GM19023 (cell line): ENCODE measurements around the gene PSMB2.

Experiments used
- ATAC-seq: cut with Tn5 transposase; IDR thresholded peaks from one replicate; pipeline ENCODE4 v1.9.1; 2021; ENCODE audit warnings: mild to moderate bottlenecking, moderate library complexity; ENCODE audit not compliant: unreplicated experiment

PSMB2 gene

DNA sequence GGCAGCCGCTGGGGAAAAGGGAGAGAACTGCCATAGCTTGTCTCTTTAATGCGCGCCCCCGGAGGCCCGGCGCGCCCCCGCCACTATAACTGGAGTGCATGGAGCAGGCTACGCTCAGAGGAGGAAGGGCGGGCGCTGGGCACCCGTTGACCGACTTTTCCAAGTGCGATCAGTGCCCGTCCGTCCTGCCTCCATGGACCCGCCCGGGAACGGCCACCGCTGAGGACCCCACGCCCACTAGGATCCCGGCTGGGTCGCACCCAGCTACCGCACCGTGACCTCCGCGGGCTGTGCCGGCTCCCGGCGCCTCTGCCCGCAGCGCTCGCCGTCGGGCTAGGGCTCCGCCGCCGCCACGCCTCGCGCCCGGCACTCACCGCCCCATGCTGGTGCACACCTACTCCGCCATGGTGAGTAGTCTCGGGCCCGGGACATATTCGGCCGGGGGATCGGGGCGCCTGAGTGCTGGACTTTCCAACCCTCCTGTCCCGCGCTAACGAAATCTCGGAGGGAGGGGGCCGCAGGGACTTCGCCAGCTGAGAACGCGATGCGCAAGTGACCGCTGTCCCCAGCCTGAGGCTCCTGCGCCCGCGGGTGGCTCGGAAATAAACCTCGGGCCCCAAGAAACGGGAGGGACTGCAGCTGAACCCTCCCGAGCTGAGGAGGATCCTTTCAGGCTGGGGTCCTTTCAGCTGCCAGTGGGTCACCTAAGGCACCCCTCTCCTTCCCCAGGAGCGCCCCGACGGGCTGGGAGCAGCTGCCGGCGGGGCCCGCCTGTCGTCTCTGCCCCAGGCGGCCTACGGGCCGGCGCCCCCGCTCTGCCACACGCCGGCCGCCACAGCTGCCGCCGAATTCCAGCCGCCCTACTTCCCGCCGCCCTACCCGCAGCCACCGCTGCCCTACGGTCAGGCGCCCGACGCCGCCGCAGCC lies 67.9 kb downstream of the PSMB2 start, which contains the start of gene TFAP2E:
Gene TFAP2E, plus strand, starts transcription at position 117 of the 927 bp plus-strand sequence. Its CDS starts 264 bp downstream, at position 381.
- no peak for ATAC-seq

DNA sequence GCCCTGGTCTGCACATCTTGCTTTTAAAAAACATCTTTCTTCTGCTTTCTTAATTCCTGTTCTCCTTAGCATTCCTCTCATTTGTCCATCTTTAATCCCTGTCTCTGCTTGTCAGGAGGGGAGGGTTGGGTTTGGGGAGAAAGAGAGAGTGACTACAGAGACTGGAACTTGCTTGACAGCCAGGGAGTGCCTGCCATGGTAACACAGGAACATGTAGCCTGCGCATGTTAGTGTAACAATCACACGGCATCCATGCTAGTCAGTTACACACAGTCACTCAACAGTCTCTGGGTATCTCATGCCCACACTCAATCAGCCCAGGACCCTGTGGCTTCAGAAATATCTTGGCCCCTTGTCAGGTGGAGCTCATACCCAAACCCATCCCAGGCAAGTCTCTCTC lies 69.0 kb downstream of the PSMB2 start:
- ATAC-seq: no peak

DNA sequence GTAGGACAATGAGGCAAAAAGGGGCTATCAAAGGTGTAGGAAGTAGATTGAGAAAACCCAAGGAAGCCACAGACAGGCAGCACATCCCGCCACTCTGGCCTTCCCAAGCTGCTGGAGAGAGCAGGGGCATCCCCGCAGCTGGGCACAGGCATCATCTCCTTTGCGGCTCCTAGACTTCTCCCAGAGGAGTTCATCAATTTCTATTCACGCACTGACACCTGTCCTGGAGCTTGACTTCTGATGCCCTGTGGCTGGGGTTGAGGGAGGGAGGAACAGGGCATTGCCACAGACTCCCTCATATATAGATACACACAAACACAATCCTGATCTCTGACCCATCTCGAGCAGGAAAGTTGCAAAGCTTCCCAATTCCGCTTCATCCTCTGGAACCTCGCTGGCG lies 70.1 kb downstream of the PSMB2 start:
- no peak for ATAC-seq

DNA sequence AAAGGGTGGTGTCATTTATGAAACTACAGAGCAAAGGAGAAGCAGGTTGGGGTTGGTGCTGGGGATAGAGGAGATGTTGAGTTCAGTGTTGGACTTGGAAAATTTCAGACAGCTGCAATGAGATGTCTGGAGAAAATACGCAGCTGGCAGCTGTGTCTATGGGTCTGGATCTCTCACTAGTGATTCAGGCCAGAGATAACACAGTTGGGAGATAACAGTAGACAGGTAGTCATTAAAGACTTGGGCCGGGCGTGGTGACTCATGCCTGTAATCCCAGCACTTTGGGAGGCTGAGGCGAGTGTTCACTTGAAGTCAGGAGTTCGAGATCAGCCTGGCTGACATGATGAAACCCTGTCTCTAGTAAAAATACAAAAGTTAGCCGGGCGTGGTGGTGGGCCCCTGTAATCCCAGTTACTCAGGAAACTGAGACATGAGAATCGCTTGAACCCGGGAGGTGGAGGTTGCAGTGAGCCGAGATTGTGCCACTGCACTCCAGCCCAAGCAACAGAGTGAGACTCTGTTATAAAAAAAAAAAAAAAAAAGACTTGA lies 70.7 kb downstream of the PSMB2 start:
- ATAC-seq: no peak

DNA sequence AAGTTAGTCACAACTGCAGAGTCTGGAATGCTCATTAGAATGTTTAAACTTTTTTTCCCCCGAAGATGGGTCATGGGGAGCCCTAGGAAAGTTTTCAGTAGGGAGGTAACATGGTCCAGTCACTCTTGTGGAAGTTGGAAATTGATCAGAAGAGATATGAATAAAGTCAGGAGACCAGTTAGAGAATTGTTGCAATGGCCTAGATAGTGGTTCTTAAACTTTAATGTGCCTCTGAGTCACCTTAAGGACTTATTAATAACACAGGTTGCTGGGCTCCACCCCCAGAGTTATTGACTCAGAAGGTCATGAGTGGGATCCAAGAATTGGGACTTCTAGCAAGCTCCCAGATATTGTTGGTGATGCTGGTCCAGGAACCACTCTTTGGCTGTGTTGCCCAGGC lies 71.4 kb downstream of the PSMB2 start:
- no peak for ATAC-seq

DNA sequence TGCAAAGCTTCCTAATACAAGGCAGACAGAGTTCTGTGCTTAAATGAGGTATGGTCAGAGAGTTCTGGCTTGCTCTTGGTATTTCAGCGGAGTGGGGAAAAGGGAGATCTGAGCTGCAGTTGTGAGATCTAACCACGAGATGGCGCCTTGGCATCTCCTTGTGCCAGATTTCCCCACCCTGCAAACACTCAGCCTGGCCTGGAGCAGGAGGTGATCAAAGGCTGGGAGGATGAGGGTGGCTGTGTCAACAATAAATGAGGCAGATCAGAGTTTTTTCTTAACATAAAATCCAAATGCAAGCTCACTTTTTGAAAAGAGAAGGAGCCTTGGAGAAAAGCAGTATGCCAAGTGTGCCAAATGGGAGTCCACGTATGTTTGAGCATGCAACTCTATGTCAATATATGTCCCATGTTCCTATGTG lies 72.3 kb downstream of the PSMB2 start:
- no peak for ATAC-seq

DNA sequence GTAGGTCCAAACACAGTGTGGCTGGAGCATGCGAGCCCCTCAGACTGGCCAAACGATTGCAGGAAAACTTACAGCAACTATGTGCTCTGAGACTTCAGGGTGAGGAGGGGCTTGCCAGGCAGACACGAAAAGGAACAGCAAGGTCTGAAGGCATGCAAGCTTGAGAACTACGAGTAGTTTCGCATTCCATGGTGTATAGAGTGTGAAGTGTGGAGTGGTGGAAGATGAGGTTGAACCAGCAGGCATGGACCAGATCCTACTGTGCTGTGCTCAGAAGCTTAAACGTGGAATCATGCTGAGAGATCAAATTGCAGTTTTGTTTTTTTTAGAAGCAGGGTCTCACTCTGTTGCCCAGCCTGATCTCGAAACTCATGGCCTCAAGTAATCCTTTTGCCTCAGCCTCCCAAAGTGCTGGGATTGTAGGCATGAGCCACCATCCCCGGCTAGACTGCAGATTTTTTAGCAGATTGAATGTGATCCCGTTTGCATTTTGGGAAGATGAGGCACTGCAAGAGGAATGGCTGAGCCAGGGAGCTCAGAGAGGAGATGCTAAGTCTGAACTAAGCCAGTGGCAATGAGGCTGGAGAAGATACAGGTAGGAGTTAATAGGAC lies 73.3 kb downstream of the PSMB2 start:
- ATAC-seq: no peak

DNA sequence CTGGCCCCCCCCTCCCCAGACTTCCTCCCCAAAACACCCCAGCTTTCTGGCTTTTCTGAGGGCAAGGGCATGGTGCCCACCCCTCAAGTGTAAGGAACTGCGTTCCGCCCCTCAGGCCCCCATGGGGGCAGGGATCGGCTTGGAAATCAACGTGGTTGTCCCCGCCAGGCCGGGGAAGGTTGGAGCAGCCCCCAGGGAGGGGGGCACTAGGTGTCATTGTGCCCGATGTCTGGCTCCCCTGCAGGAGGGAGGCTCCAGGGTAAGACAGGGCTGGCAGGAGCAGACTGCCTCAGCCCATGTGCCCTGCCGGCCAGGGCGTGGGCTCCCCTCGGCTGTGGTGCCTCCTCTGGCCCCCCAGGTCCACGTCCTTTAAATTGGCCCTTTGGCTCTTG lies 75.6 kb downstream of the PSMB2 start:
- ATAC-seq: no peak

DNA sequence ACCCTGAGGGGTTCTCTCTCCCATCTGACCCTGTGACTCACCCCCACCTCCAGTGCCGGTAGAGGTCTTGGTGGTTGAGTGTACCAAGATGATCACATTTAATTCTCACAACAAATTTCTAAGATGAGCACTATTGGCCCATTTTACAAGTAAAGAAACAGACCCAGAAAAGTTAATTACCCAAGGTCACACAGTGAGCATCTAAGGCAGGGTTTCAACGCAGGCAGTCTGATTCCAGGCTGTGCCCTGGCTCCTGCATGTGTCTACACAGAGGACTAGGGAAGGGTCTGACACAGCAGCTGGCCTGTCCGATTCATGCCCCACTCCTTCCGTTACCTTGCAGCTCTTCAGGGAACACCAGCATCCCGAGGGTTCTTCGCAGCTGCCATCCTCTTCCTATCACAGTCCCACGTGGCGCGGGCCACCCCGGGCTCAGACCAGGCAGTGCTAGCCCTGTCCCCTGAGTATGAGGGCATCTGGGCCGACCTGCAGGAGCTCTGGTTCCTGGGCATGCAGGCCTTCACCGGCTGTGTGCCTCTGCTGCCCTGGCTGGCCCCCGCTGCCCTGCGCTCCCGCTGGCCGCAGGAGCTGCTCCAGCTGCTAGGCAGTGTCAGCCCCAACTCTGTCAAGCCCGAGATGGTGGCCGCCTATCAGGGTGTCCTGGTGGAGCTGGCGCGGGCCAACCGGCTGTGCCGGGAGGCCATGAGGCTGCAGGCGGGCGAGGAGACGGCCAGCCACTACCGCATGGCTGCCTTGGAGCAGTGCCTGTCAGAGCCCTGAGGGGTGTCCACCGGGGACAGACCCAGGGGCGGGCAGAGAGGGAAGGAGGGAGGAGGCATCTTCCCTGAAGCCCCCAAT lies 76.2 kb downstream of the PSMB2 start:
- ATAC-seq: no peak

DNA sequence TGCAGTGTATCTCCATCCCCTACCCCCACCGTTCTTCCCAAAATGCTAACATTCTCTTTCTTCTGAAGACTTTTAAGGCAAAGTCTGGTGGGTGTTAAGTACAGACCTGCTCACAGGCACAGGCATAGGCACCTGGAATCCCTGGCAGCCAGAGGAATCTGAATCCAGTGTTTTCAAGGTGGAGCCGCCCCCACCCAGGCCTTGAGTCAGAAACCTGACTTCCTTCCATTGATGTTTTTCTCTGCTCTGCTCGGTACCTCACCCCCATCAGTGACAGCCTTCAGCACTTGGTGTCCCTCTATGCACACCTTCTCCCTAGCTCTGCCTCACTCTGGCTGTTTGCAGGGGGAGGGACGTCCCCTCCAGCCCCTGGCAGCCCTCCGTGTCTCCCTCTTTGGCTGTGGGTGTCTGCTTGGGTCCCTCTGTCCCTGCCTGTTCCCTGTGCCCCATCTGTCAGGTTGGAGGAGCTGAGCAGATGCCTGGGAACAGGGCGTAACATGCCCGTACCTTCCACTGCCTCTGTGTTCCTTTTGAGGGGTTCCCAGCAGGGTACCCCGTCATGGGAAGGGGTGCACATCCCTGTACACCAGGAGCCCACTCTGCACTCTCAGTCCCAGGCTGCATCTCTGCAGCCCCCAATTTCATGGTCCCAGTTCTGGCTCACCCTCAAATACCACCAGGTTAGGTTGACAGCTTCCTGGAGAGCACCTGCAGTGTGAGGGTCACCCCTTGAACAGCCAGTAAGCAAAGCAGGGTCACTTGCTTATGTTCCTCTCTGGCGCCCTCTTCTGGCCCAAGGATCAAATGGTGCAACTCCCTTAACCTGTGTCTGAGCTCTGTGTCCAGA lies 77.1 kb downstream of the PSMB2 start:
- ATAC-seq: no peak

DNA sequence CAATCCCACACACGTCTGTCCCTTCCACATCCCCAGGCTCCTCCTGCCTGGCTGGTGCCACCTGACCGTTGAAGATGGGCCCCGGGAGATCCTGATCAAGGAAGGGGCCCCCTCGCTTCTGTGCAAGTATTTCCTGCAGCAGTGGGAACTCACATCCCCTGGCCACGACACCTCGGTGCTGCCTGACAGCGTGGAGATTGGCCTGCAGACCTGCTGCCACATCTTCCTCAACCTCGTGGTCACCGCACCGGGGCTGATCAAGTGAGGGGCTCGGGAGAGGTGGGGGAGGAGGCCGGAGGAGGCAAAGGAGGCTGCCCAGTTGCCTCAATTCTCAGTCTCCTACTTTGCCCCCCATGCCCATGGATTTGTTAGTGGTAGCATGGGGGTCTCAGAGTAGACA lies 78.2 kb downstream of the PSMB2 start:
- ATAC-seq: no peak

DNA sequence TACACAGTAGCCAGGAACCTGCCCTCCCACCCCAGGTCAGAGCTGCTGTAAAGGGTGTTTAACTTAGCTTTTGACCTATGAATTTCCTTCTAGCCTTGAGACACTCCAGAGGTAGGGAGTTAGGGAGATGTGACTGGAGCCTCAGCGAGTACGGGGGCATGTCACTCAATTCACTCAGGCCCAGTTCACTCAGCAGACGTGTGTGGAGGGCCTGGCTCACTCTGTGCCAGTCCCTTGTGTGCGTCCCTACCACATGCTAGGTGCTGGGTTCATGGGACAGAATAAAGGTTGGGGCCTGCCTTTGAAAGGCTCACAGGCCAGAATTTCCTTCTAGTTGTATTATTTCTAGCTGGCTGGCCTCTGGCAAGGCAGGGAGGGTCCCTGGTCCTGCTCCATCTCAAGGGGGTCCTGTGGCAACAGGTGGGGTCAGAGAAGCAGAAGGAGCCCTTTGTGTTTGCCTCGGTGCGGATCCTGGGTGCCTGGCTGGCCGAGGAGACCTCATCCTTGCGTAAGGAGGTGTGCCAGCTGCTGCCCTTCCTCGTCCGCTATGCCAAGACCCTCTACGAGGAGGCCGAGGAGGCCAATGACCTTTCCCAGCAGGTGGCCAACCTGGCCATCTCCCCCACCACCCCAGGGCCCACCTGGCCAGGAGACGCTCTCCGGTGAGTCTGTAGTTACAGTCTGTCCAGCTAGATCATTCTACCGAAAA lies 79.2 kb downstream of the PSMB2 start:
- ATAC-seq: no peak

DNA sequence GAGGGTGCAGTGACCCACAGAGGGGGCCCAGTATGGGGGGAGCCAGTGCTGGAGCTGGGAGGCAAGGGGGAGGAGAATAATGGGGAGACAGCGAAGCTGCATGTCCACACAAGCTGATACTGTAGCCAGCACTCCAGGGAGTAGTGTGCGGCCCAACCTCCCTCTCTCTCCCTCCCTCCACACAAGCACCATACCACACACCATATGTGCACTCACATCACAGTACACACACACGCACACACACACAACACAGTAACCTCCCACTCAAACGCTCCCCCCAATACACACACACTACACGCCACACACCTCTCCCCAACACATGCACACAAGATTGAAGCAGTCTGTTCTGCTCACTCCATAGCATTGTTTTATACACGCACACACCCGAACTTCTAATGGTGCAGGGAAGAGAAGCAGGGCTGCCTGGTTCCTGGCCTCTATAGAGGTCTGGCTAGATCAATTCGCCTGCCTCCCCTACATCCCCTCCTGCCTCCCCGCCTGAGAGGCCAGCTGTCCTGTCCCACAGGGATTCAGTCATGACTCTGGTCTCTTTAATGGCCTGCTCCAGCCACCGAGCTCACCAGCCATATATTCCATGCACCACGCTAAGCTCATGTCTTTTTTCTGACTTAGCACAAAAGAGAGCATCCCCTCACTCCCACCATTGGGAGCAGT lies 79.9 kb downstream of the PSMB2 start:
- ATAC-seq: no peak

DNA sequence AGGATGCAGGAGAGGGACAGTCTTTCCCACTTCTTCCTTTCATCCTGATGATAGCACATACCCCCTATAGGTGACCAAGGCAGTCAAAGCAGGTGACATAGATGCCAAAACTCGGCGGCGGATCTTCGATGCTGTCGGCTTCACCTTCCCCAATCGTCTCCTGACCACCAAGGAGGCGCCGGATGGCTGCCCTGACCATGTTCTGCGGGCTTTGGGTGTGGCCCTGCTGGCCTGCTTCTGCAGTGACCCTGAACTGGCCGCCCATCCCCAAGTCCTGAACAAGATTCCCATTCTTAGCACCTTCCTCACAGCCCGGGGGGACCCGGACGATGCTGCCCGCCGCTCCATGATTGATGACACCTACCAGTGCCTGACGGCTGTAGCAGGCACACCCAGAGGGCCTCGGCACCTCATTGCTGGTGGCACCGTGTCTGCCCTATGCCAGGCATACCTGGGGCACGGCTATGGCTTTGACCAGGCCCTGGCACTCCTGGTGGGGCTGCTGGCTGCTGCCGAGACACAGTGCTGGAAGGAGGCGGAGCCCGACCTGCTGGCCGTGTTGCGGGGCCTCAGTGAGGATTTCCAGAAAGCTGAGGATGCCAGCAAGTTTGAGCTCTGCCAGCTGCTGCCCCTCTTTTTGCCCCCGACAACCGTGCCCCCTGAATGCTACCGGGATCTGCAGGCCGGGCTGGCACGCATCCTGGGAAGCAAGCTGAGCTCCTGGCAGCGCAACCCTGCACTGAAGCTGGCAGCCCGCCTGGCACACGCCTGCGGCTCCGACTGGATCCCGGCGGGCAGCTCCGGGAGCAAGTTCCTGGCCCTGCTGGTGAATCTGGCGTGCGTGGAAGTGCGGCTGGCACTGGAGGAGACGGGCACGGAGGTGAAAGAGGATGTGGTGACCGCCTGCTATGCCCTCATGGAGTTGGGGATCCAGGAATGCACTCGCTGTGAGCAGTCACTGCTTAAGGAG lies 80.8 kb downstream of the PSMB2 start:
- no peak for ATAC-seq

DNA sequence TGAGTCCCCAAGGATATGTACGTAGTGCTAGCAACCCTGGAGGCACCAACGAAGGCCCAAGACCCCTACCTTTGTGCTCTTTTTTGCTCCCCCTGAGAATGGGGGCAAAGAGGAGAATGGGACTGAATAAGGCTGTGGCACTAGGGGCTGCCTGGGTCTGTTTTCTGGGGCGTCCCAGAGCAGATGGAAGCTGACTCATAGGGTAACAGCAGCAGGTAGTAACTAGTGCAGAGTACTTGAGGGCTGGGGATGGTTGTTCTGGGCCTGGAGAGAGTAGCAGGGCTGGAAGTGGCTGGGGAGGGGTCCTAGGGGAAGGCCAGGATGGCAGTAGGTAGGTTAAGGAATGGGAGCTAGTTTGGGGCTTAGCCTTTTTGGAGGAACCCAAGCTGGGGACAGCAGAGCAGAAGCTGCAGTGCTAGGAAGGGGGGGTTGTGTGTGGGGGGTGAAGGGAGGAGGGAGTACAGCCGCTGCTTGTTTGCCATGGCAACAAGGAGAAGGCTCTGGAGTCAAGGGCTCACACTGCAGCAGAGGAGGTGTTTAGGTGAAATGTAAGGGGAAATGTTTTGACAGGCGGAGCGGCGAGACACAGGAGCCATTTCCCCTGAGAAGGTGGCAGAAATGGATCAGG lies 81.9 kb downstream of the PSMB2 start:
- no peak for ATAC-seq

DNA sequence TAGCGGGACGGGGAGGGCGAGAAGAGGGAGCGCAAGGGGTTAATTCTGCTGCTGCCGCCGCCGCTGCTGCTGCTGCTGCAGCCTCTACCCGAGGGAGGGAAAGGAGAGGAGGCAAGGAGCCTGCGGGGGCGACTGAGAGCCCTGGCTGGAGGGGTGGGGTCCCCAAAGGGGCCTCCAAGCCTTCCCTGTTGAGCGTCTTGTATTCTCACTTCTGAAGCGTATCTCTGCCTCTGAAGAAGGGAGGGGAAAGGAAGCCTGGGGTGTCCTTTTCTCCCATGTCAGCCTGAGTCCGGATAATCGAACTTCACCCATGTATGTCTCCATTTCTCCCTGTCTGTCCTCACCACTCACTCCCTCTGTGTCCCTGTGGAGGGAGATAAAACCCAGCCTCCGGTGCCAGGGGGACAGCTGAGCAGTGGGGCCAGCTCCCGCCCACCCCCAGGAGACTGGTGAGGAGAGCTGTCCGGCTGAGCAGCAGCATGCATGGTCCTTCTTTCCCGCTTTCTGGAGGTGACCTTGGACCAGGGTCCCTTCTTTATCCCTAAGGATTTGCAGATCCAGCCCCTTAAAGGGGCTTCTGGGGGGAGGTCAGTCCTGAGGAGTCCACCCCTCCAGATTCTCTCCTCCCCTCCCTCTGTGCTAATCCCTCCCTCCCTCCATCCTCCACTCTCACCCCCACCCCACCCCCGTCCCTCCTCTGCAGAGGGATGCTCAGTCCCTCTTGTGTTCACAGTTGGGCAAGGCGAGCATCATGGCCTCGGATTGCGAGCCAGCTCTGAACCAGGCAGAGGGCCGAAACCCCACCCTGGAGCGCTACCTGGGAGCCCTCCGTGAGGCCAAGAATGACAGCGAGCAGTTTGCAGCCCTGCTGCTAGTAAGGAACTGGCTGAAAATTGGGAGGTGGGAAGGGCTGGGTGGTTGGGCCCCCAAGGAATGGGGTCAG lies 82.7 kb downstream of the PSMB2 start:
- no peak for ATAC-seq
